Pancreas (tissue), 10 donors: Measurements from ENCODE around the gene ESRRA. TPM values are rescaled to one million over a fixed set of nuclear protein-coding genes. Genes with fewer than 3 reads are reported as not detected.

Experiments used
- ATAC-seq, 4 donors: fragments of 200-7000 bp; cut with Tn5 transposase; one replicate each; pipeline versions ENCODE4 v1.8.0 to v1.9.1; 2020; ENCODE audit warnings: mild to moderate bottlenecking in 4 of 4, moderate library complexity in 4 of 4
- DNase-seq, 6 donors: peaks; one replicate each; pipeline ENCODE4 v3.0.0-alpha.2; 2020
- FAIRE-seq: peaks from 2 replicates; lab custom pipeline; 2012; peaks lifted over from hg19 to GRCh38; lab: Jason Lieb, UNC
- H3K27ac ChIP-seq, 4 donors: fragments of 200-600 bp; sonication (generic); 1 replicate in 3 of 4; 2 replicates in 1 of 4; pipeline versions ENCODE4 v1.5.0 to v1.8.0; 2020
- H3K27me3 ChIP-seq, 4 donors: fragments of 200-600 bp; one replicate each; pipeline ENCODE4 v1.8.0; 2021
- H3K36me3 ChIP-seq, 3 donors: fragments of 200-600 bp; sonication (generic) in 1 of 3; one replicate each; pipeline versions ENCODE4 v1.5.0 to v1.8.0; 2020 to 2021
- H3K4me1 ChIP-seq, 3 donors: fragments of 200-600 bp; one replicate each; pipeline ENCODE4 v1.8.0; 2021
- H3K4me3 ChIP-seq, 4 donors: fragments of 200-600 bp; sonication (generic) in 2 of 4; one replicate each; pipeline versions ENCODE4 v1.5.0 to v1.8.0; 2020 to 2021
- H3K9me3 ChIP-seq, 4 donors: fragments of 200-600 bp; one replicate each; pipeline ENCODE4 v1.8.0; 2021
- CTCF ChIP-seq, 4 donors: fragments of 200-600 bp; sonication (generic) in 3 of 4; IDR thresholded peaks; one replicate each; pipeline versions ENCODE4 v1.5.0 to v1.8.0; 2021; ENCODE audit warnings: antibody characterized with exemption in 4 of 4
- WGBS, 2 donors: extraction: QIAGEN DNeasy Blood & Tissue Kit; methylation state at CpG; one replicate each; pipeline ENCODE4 v1.1.7; 2013; 5-methylcytosine and 5-hydroxymethylcytosine counted together
- intact Hi-C, 3 donors: fragments of 100-400 bp; cut with DNase I; formaldehyde crosslinking; loops; one replicate each; pipeline versions ENCODE4 v1.11.1 to v1.14.2; 2022
- polyA plus RNA-seq, 2 donors: library from polyadenylated mRNA; stranded (reverse); fragments of 200-250 nt; gene quantifications; one replicate each; pipeline ENCODE4 v1.2.3, GENCODE V29; 2013
- total RNA-seq, 6 donors: library from RNA; stranded (reverse); fragmentation: NEBNext Ultra II Directional in 4 of 6; extraction: Animal tissue kit (Norgen Biotek cat#: 25700) in 4 of 6; gene quantifications; one replicate each; pipeline versions ENCODE4 v1.2.1 to v1.2.4, GENCODE V29; 2021 to 2023
- donor health status: healthy with polysubstance abuse.
- donor health status: DM: no; HTN: no; CAD: no; lungs with moderate emphysema.
- donor health status: DM: no; HTN: no; CAD: no.
- donor health status: control.
- donor health status: control.
- donor health status: Bipolar disorder and iron deficiency.
- donor health status: DM: yes; HTN: yes; CAD: no.
- donor health status: DM: no; HTN: no; CAD: no.
- donor health status: DM: no; HTN: no; CAD: no.
- donor health status: DM: yes; HTN: yes; CAD: no.

Gene ESRRA
- total and polyA plus RNA-seq, 8 donors: 28.0 to 62.3 (median 42.2) TPM

DNA sequence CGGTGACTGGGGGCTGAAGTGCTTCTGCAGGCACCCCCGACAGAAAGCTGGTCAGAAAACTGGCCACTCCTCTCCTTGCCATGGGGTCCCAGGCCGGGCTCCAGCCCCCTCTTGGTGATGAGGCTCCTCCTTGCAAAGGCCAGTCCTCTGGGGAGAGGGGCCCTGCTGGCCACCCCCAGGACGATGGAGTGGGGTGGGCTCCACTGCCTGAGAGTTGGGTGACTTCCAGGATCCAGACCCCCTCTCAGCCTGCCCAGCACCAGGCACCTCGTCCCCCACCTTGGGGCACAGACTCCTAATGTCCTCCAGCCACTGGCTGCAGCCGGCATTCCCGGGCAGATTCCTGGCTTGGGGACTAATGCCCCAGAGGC lies 53.2 kb downstream of the ESRRA start:
- Histone ChIP-seq H3K27me3 (no peaks in the 10 kb centered on the region), H3K36me3 (peaks cover 0 to 14% (median 0%) of the 10 kb centered on the region in 3 donors), H3K4me3 (peak overlapping the region; percentile 60 to 87 (median 82)), H3K9me3 (no peaks in the 10 kb centered on the region), H3K27ac (peak overlapping the region; percentile 43 to 80 (median 64)), H3K4me1 (peaks cover 8 to 26% (median 10%) of the 10 kb centered on the region in 3 donors)
- no peak for FAIRE-seq
- DNase-seq: peak in 1 of 6 donors; percentile 81
- intact Hi-C loops: no loop called here
- 19 to 20% methylated on average over 7 of the region's 7 CpGs for WGBS, 2 donors
- ATAC-seq: peak in 2 of 4 donors; percentile 8 to 12
- no peak for TF ChIP-seq CTCF (IDR thresholded peaks at IDR 0.05)

DNA sequence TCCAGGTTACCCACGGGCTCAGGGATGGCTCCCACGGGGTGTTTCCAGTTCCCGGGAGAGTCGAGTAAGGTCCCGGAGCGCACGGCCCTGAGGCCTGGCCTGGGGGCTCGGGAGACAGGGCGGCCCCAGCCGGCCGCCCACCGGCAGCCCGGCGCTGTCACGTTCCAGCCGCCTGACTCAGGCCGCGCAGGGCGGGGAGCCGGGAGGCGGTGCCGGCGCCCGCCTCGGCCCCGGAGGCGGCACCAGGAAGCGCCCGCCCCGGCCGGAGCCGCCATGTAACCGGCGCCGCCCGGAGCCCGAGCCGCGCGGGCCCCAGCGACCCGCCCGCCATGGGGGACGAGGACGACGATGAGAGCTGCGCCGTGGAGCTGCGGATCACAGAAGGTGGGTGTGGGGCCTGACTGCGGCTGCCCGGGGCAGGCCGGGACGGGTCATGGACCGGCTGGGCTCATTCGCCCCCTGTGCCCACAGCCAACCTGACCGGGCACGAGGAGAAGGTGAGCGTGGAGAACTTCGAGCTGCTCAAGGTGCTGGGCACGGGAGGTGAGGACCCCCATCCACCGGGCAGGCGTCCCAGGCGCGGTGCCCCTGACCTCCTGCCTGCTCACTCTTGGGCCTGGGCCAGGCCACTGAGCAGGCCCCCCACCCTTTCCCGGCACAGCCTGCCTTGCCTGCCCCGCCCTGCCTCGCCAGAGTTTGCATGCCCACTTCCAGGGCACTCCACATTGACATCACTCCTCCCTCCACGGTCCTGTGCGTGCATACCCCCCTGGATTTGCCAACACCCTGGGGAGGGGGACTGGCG lies 53.8 kb downstream of the ESRRA start, which contains the start of gene RPS6KA4:
RPS6KA4 (plus strand) TSS at position 256 of the 805 bp plus-strand sequence; CDS start at position 330, 74 bp downstream.
- FAIRE-seq (no peak), ATAC-seq (peak; percentile 76 to 87 (median 80)), DNase-seq (peak; percentile 51 to 87 (median 68))
- intact Hi-C loops: no loop called here
- TF ChIP-seq CTCF (IDR thresholded peaks at IDR 0.05): no peak
- WGBS, 2 donors: 1% methylated on average over 59 to 70 of the region's 70 CpGs
- Histone ChIP-seq H3K4me3 (peak within 1 kb of the TSS; percentile 60 to 87 (median 82)), H3K4me1 (peaks cover 8 to 26% (median 10%) of the 10 kb centered on the region in 3 donors), H3K27ac (peak within 1 kb of the TSS; percentile 43 to 80 (median 64)), H3K9me3 (no peaks in the 10 kb centered on the region), H3K27me3 (no peaks in the 10 kb centered on the region), H3K36me3 (peaks cover 0 to 14% (median 0%) of the 10 kb centered on the region in 3 donors)

DNA sequence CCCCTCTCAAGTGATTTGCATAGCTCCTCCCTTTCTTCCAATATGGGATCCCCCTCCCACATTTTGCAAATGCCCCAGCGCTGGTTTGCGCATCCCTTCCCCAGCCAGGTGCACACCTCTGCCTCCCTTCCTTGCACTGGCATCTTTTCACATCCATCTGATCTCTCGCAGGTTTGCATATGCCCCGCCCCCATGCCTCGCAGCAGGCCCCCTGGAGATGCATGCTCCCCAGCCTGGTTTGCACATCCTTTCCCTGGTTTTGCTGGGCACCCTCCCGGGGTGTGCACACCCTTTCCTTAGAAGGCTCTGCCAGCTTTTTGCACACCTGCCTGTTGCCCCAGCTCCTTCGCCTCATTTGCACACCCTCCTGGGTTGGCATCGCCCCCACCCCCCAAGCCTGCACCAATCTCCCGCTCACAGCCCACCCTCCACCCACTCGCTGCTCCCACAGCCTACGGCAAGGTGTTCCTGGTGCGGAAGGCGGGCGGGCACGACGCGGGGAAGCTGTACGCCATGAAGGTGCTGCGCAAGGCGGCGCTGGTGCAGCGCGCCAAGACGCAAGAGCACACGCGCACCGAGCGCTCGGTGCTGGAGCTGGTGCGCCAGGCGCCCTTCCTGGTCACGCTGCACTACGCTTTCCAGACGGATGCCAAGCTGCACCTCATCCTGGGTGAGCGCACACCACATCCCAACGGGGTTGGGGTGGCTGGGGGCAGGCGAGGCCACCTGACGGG lies 54.6 kb downstream of the ESRRA start:
- Histone ChIP-seq H3K9me3 (no peaks in the 10 kb centered on the region), H3K4me1 (peaks cover 8 to 26% (median 10%) of the 10 kb centered on the region in 3 donors), H3K36me3 (peaks cover 0 to 14% (median 0%) of the 10 kb centered on the region in 3 donors), H3K27ac (no peak overlapping the region), H3K27me3 (no peaks in the 10 kb centered on the region), H3K4me3 (peak overlapping the region; percentile 60 to 87 (median 82))
- ATAC-seq (peak in 1 of 4 donors; percentile 1), FAIRE-seq (no peak), DNase-seq (peak in 2 of 6 donors; percentile 26 to 52)
- no peak for TF ChIP-seq CTCF (IDR thresholded peaks at IDR 0.05)
- intact Hi-C loops: no loop called here
- 66 to 74% methylated on average over 38 of the region's 38 CpGs for WGBS, 2 donors

DNA sequence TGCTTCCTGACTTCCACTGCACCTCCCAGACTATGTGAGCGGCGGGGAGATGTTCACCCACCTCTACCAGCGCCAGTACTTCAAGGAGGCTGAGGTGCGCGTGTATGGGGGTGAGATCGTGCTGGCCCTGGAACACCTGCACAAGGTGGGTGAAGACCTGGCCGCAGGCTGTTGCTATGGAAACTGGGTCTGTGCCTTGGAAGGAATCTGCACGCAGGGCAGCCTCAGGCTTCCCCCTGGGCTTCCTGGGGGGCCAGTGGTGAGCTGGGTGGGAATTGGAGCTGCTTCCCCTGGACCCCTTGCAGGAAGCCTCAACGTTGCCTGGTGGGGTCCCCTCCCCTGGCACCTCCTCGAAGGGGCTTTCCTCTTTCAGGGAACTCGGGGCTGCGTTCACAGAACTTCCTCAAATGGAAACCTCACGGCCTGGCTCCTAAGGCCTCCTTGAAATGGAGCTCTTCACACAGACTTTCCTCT lies 55.2 kb downstream of the ESRRA start:
- Histone ChIP-seq H3K4me1 (peaks cover 8 to 24% (median 10%) of the 10 kb centered on the region in 3 donors), H3K27me3 (no peaks in the 10 kb centered on the region), H3K9me3 (no peaks in the 10 kb centered on the region), H3K27ac (no peak overlapping the region), H3K36me3 (peaks cover 0 to 19% (median 0%) of the 10 kb centered on the region in 3 donors), H3K4me3 (peak overlapping the region in 1 of 4 donors; percentile 84)
- no peak for TF ChIP-seq CTCF (IDR thresholded peaks at IDR 0.05)
- ATAC-seq (no peak), FAIRE-seq (no peak), DNase-seq (peak in 2 of 6 donors; percentile 19 to 23)
- WGBS, 2 donors: 81 to 84% methylated on average over 13 of the region's 13 CpGs
- intact Hi-C loops: no loop called here
